K562 (cell line): Measurements from ENCODE around the gene RNU5D-1. TPM values are rescaled to one million over a fixed set of nuclear protein-coding genes. Genes with fewer than 3 reads are reported as not detected.

Experiments
- ATAC-seq: fragments of 200-7000 bp; cut with Tn5 transposase; 3 replicates; pipeline ENCODE4 v1.9.1; 2020; ENCODE audit warnings: moderate library complexity
- BruUV-seq: library from RNA; stranded (reverse); fragments of 400-500 nt; replicated peaks from 2 replicates; lab custom pipeline; 2021; lab: Mats Ljungman, UMichigan
- CTCF ChIA-PET: fragments of 300-600 bp; formaldehyde crosslinking; extraction: SDS; loops from one replicate; lab custom pipeline; 2021; ENCODE audit warnings: low intra/inter-chr PET ratio; lab: Yijun Ruan, JAX
- POLR2A ChIA-PET: fragments of 300-600, 350-650 bp; sonication (Branson Sonifier 250); formaldehyde crosslinking; extraction: SDS; loops from one replicate; lab custom pipeline; 2021; ENCODE audit warnings: antibody characterized with exemption, inconsistent platforms; lab: Yijun Ruan, JAX
- DNase-seq, 4 experiments: peaks; one replicate each; pipeline versions ENCODE4 v3.0.0 to v3.0.0-alpha.2; 2011 to 2018; ENCODE audit warnings: low spot score in 3 of 4, mixed read lengths in 3 of 4; ENCODE audit errors: extremely low read depth in 1 of 4
- FAIRE-seq: peaks from 2 replicates; lab custom pipeline; 2011; peaks lifted over from hg19 to GRCh38; lab: Jason Lieb, UNC
- H2AFZ ChIP-seq: 2 replicates; pipeline ENCODE4 v1.6.0; 2011; ENCODE audit warnings: low read depth, low read length, control low read depth, inconsistent platforms
- H3K27ac ChIP-seq: fragments of 200-600 bp; 3 replicates; pipeline ENCODE4 v1.8.0; 2011; ENCODE audit warnings: low read depth, mild to moderate bottlenecking, control low read depth, inconsistent platforms, low read length, moderate library complexity, mixed read lengths; ENCODE audit errors: extremely low read depth
- H3K27me3 ChIP-seq, 2 experiments: fragments of 300-600 bp in 1 of 2; 2 replicates in 1 of 2; 3 replicates in 1 of 2; pipeline versions ENCODE4 v1.6.0 to v1.8.0; 2011; ENCODE audit warnings: inconsistent platforms in 2 of 2, low read length in 2 of 2, mild to moderate bottlenecking in 1 of 2, mixed read lengths in 1 of 2, moderate library complexity in 1 of 2; ENCODE audit not compliant: control insufficient read depth in 2 of 2, insufficient read depth in 2 of 2
- H3K36me3 ChIP-seq: fragments of 300-600 bp; 3 replicates; pipeline ENCODE4 v1.8.0; 2011; ENCODE audit warnings: mild to moderate bottlenecking, low read length, inconsistent platforms; ENCODE audit not compliant: control insufficient read depth, insufficient read depth
- H3K4me1 ChIP-seq, 2 experiments: fragments of 200-600 bp in 1 of 2; replicated peaks in 1 of 2; 2 replicates in 1 of 2; 3 replicates in 1 of 2; pipeline versions ENCODE4 v1.5.1 to v1.8.0; 2011; ENCODE audit warnings: inconsistent platforms in 2 of 2, low read length in 2 of 2, mild to moderate bottlenecking in 1 of 2, mixed read lengths in 1 of 2, moderate library complexity in 1 of 2; ENCODE audit not compliant: control insufficient read depth in 2 of 2, insufficient read depth in 2 of 2
- H3K4me2 ChIP-seq: 2 replicates; pipeline ENCODE4 v1.6.1; 2011; ENCODE audit warnings: low read length, control low read depth, inconsistent platforms, mixed read lengths; ENCODE audit not compliant: insufficient read depth
- H3K4me3 ChIP-seq: fragments of 200-600 bp; sonication (generic), shearing (Covaris generic); 2 replicates; pipeline ENCODE4 v1.5.1; 2016; ENCODE audit warnings: control low read depth, inconsistent platforms
- H3K79me2 ChIP-seq: fragments of 200-600 bp; 3 replicates; pipeline ENCODE4 v1.8.0; 2011; ENCODE audit warnings: low read length, inconsistent platforms; ENCODE audit not compliant: control insufficient read depth, insufficient read depth
- H3K9ac ChIP-seq, 2 experiments: 2 replicates each; pipeline versions ENCODE4 v1.6.0 to v1.6.1; 2011; ENCODE audit warnings: low read depth in 2 of 2, low read length in 2 of 2, control low read depth in 1 of 2, inconsistent platforms in 1 of 2, mild to moderate bottlenecking in 1 of 2, mixed read lengths in 1 of 2; ENCODE audit not compliant: insufficient read depth in 1 of 2
- H3K9me1 ChIP-seq: one replicate; pipeline ENCODE4 v1.6.0; 2011; ENCODE audit warnings: inconsistent platforms, mild to moderate bottlenecking, low read length, moderate library complexity; ENCODE audit not compliant: control insufficient read depth, insufficient read depth
- H3K9me3 ChIP-seq: replicated peaks from 2 replicates; pipeline ENCODE4 v1.5.1; 2011; ENCODE audit warnings: low read depth, low read length, inconsistent platforms; ENCODE audit not compliant: control insufficient read depth, insufficient read depth
- H4K20me1 ChIP-seq: replicated peaks from 2 replicates; pipeline ENCODE4 v1.6.1; 2011; ENCODE audit warnings: low read length, inconsistent platforms, mixed read lengths; ENCODE audit not compliant: control insufficient read depth, insufficient read depth
- CTCF ChIP-seq, 3 experiments: IDR thresholded peaks in 2 of 3; conservative IDR thresholded peaks in 1 of 3; 2 replicates each; pipeline ENCODE4 v1.5.1; 2011 to 2012; ENCODE audit warnings: low read length in 3 of 3, mild to moderate bottlenecking in 3 of 3, control low read depth in 2 of 3, improper control_type of control experiment in 1 of 3, inconsistent platforms in 1 of 3, low read depth in 1 of 3, mixed read lengths in 1 of 3, moderate library complexity in 1 of 3; ENCODE audit not compliant: insufficient read depth in 2 of 3
- MBD1 ChIP-seq: fragments of 250-450 bp; sonication (Bioruptor Pico); IDR thresholded peaks from 2 replicates; pipeline ENCODE4 v1.8.0; 2022; ENCODE audit warnings: inconsistent platforms
- THAP7 ChIP-seq: fragments of 250-450 bp; sonication (Bioruptor Pico); IDR thresholded peaks from 2 replicates; pipeline ENCODE4 v1.5.0; 2021
- ZNF121 ChIP-seq: sonication (generic); formaldehyde crosslinking; conservative IDR thresholded peaks from 2 replicates; pipeline ENCODE4 v1.8.0; 2022; ENCODE audit warnings: missing genetic modification reagents
- WGBS: fragments of 100-300 bp; shearing (Covaris generic); methylation state at CpG from one replicate; pipeline ENCODE4 v1.1.6; 2016; ENCODE audit warnings: low coverage, mixed read lengths; ENCODE audit not compliant: insufficient coverage; ENCODE audit errors: missing lambda C conversion rate; 5-methylcytosine and 5-hydroxymethylcytosine counted together
- in situ Hi-C: fragments of 300-500 bp; cut with MboI; formaldehyde crosslinking; loops from 4 replicates; pipeline ENCODE4 v1.15.0; 2018; ENCODE audit warnings: inconsistent platforms, mixed read lengths
- intact Hi-C: fragments of 100-400 bp; cut with micrococcal nuclease; formaldehyde crosslinking; loops from 2 replicates; pipeline ENCODE4 v1.14.2; 2022
- polyA plus RNA-seq, 8 experiments: library from polyadenylated mRNA; depleted of rRNA in 4 of 8; stranded (reverse) in 5 of 8; unstranded in 3 of 8; fragments of >200 nt; fragmentation: Nextera tagmentation in 2 of 8; fragmentation: Illumina TruSeq in 1 of 8; extraction: Ambion mirVana in 2 of 8; extraction: Trizol in 1 of 8; gene quantifications; 2 replicates each; pipeline versions ENCODE4 v1.2.1 to v1.2.3, GENCODE V29; 2011 to 2014; ENCODE audit warnings: inconsistent platforms in 1 of 8, missing spikeins in 1 of 8
- total RNA-seq, 7 experiments: library from RNA; depleted of rRNA in 6 of 7; stranded (reverse); fragments of >200 nt in 6 of 7; fragmentation: Illumina TruSeq in 2 of 7; extraction: Trizol in 2 of 7; gene quantifications; 2 replicates each; pipeline versions ENCODE4 v1.2.1 to v1.2.3, GENCODE V29; 2011 to 2021; ENCODE audit warnings: low replicate concordance in 1 of 7

RNU5D-1 gene
- total and polyA plus RNA-seq, 9 of the 15 experiments (the other 6 are each of a cell fraction or from before 2014, with no cell fraction given), result under 0.01 TPM; not detected in 8

- 15% methylated on average over 4 of the region's 4 CpGs for WGBS
- no TSS peak for BruUV-seq
These were observed 35.3 kb downstream of the RNU5D-1 start for GRCh38 chr1:44695671-44696070.

GRCh38 chr1:44694863-44695478, 36.0 kb downstream of the RNU5D-1 start:
- H3K4me3 ChIP-seq, result no peak overlapping the region

More at GRCh38 chr1:44695671-44696070, 35.3 kb downstream of the RNU5D-1 start:
- H3K4me1 ChIP-seq, result no peaks in the 10 kb centered on the region
- in situ Hi-C loops (no loop called here), intact Hi-C loops (no loop called here)
- H3K9ac ChIP-seq, result no peak overlapping the region
- peak; percentile 70 for TF ChIP-seq ZNF121
- TF ChIP-seq THAP7, result no peak
- TF ChIP-seq, all 486 proteins: peak for 1
- no peak for ATAC-seq
- peaks cover 11 to 26% of the 10 kb centered on the region in 2 experiments; a peak in 4 of 5 replicates for H3K27me3 ChIP-seq
- no peak overlapping the region for H2AFZ ChIP-seq
- H3K27ac ChIP-seq, result no peak overlapping the region
- no peaks in the 10 kb centered on the region for H4K20me1 ChIP-seq
- H3K4me2 ChIP-seq, result no peak overlapping the region
- H3K4me3 ChIP-seq, result no peak overlapping the region
- DNase-seq, result no peak
- CTCF ChIA-PET, result no interaction called here
- POLR2A ChIA-PET, result interaction anchor here (0.6 to 3.7 kb wide), 5 partner anchors 11 to 139 kb away, joined by 3 to 28 read pairs (median 5); no protein-coding TSS in a partner anchor
- H3K79me2 ChIP-seq, result no peaks in the 10 kb centered on the region
- no peaks in the 10 kb centered on the region for H3K36me3 ChIP-seq
- H3K9me1 ChIP-seq, result no peaks in the 10 kb centered on the region
- H3K9me3 ChIP-seq, result no peaks in the 10 kb centered on the region
- FAIRE-seq, result no peak

More at GRCh38 chr1:44694863-44695478, 36.0 kb downstream of the RNU5D-1 start:
- WGBS, result 25% methylated on average over 7 of the region's 7 CpGs
- Histone ChIP-seq H3K27ac (no peak overlapping the region), H3K9me1 (no peaks in the 10 kb centered on the region), H3K27me3 (peaks cover 13 to 26% of the 10 kb centered on the region in 2 experiments; a peak in 4 of 5 replicates)
- BruUV-seq, result no TSS peak
- peak; percentile 26; the same call in 1 of the 3 replicates for ATAC-seq
- TF ChIP-seq MBD1, result no peak
- 0 out of 6 replicates have a peak, but pooled peaks of 1 of the 3 experiments have one; percentile 6 for TF ChIP-seq CTCF (IDR thresholded peaks at IDR 0.05 in 2 of 3, conservative IDR thresholded peaks at IDR 0.05 in 1 of 3; ENCODE audit: insufficient read depth in 2 of 3, low read depth in 1 of 3, low read length in 3 of 3)
- TF ChIP-seq, all 486 proteins: peak for 1
- Histone ChIP-seq H3K79me2 (no peaks in the 10 kb centered on the region), H2AFZ (0 out of 2 replicates have a peak overlapping the region, but pooled peaks have one; percentile 21), H3K4me2 (no peak overlapping the region), H3K36me3 (no peaks in the 10 kb centered on the region), H3K9ac (no peak overlapping the region), H4K20me1 (no peaks in the 10 kb centered on the region), H3K9me3 (no peaks in the 10 kb centered on the region), H3K4me1 (no peaks in the 10 kb centered on the region)
- DNase-seq (no peak), FAIRE-seq (no peak)
- in situ Hi-C loops, result no loop called here
- POLR2A ChIA-PET, result interaction anchor here (0.6 to 3.7 kb wide), 4 partner anchors 12 to 57 kb away, joined by 3 to 28 read pairs (median 6); no protein-coding TSS in a partner anchor
- intact Hi-C loops, result no loop called here
- CTCF ChIA-PET, result no interaction called here
